Right renal cortex interstitium (tissue), 3 donors: ENCODE results near the gene OR4D10. TPM values are rescaled to one million over a fixed set of nuclear protein-coding genes. Genes with fewer than 3 reads are reported as not detected.

Source experiments
- DNase-seq, 3 donors: peaks; one replicate each; pipeline ENCODE4 v3.0.0-alpha.2; 2013; ENCODE audit warnings: low read depth in 3 of 3, low spot score in 2 of 3
- polyA plus RNA-seq, 3 donors: library from polyadenylated mRNA; unstranded; fragments of 120-200 nt; gene quantifications; one replicate each; pipeline ENCODE4 v1.2.1, GENCODE V29; 2013; ENCODE audit not compliant: insufficient read length in 3 of 3

The OR4D10 gene
- polyA plus RNA-seq, 3 donors = not detected

- DNase-seq = no peak
Observed at GRCh38 chr11:59520741-59521140, 47.6 kb downstream of the OR4D10 start.

DNA sequence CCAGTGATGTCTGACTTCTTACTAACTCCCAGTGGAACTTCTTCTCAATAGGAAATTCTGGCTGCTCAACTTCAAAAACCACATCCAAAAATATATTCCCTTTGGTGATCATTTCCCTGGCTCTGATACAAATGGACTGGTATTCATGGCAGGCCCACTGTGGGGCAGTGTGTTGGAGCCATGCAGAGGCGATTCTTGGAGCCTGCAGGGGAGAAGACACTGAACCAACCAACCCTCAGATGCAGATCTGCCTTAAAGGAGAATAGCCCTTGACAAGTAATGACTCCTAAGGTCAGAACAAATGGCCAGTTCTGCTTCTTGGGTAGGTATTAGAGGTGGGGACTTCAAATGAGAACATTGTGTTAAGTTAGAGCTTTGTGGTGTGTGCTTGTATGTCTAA, 50.4 kb downstream of the OR4D10 start:
- DNase-seq = no peak

GRCh38 chr11:59528711-59529110, 55.6 kb downstream of the OR4D10 start:
- no peak for DNase-seq

Other genes starting within 250 kb of the OR4D10 start
- gene OR5AN1, start 114.4 kb upstream of the OR4D10 start, polyA plus RNA-seq = not detected
- not detected for gene OR5A2, start 46.9 kb upstream of the OR4D10 start, polyA plus RNA-seq
- gene OR5A1, start 36.8 kb upstream of the OR4D10 start, polyA plus RNA-seq = not detected
- gene OR4D6, start 16.4 kb upstream of the OR4D10 start, polyA plus RNA-seq = not detected
- gene OR4D11, start 30.3 kb downstream of the OR4D10 start, polyA plus RNA-seq = not detected
- under 1 TPM in 2 of 3 donors, not detected in 1; 0.04 TPM for gene OR4D9, start 38.2 kb downstream of the OR4D10 start, polyA plus RNA-seq
- 10 to 100 TPM; 60.4 to 62.9 (median 62.5) TPM for gene OSBP, start 142.5 kb downstream of the OR4D10 start, polyA plus RNA-seq
- gene PATL1, start 195.7 kb downstream of the OR4D10 start, polyA plus RNA-seq = 10 to 100 TPM; 41.4 to 45.8 (median 43.0) TPM
- gene OR10V1, start 240.5 kb downstream of the OR4D10 start, polyA plus RNA-seq = not detected